OCI-LY3 (cell line): ENCODE measurements around the gene HESX1.
A peak's percentile ranks its signal among the peaks of the same experiment; 100 is the strongest.

Source experiments
- H2AFZ ChIP-seq: fragments of 200-600, 300-600 bp; shearing (Covaris generic); 2 replicates; pipeline ENCODE4 v1.6.0; 2014; ENCODE audit warnings: antibody characterized with exemption, low read depth, low read length
- H3K27ac ChIP-seq: fragments of 200-600, 300-600 bp; sonication (generic); 2 replicates; pipeline ENCODE4 v1.5.1; 2014; ENCODE audit warnings: mild to moderate bottlenecking, low read length, moderate library complexity, mixed read lengths
- H3K27me3 ChIP-seq: fragments of 200-600, 300-600 bp; sonication (generic); 2 replicates; pipeline ENCODE4 v1.6.1; 2014; ENCODE audit warnings: low read depth, low read length, mixed read lengths
- H3K36me3 ChIP-seq: fragments of 200-600, 300-600 bp; sonication (generic); replicated peaks from 2 replicates; pipeline ENCODE3; 2014; ENCODE audit warnings: low read depth, low read length, mixed read lengths
- H3K4me1 ChIP-seq: fragments of 300-600, 200-600 bp; sonication (generic); 2 replicates; pipeline ENCODE4 v1.6.1; 2014; ENCODE audit warnings: low read length, mixed read lengths
- H3K4me2 ChIP-seq: fragments of 200-600, 300-600 bp; sonication (generic); 2 replicates; pipeline ENCODE4 v1.6.1; 2014; ENCODE audit warnings: low read length, mixed read lengths
- H3K4me3 ChIP-seq: fragments of 300-600, 200-600 bp; sonication (generic); 2 replicates; pipeline ENCODE4 v1.5.1; 2014; ENCODE audit warnings: antibody characterized with exemption, mild to moderate bottlenecking, low read length, moderate library complexity
- H3K79me2 ChIP-seq: fragments of 300-600, 200-600 bp; shearing (Covaris generic); 2 replicates; pipeline ENCODE4 v1.6.1; 2014; ENCODE audit warnings: mild to moderate bottlenecking, low read length, mixed read lengths
- H3K9ac ChIP-seq: fragments of 300-600, 200-600 bp; shearing (Covaris generic); 2 replicates; pipeline ENCODE4 v1.6.0; 2014; ENCODE audit warnings: mild to moderate bottlenecking, low read length, moderate library complexity
- H3K9me3 ChIP-seq: fragments of 200-600, 300-600 bp; shearing (Covaris generic); 2 replicates; pipeline ENCODE4 v1.6.1; 2014; ENCODE audit warnings: low read length, mixed read lengths; ENCODE audit not compliant: insufficient read depth
- H4K20me1 ChIP-seq: fragments of 200-600, 300-600 bp; sonication (generic); 2 replicates; pipeline ENCODE4 v1.6.1; 2016; ENCODE audit warnings: low read length, mixed read lengths; ENCODE audit not compliant: insufficient read depth
- EZH2phosphoT487 ChIP-seq: fragments of 200-600 bp; shearing (Covaris generic); IDR thresholded peaks from 2 replicates; pipeline ENCODE4 v1.6.1; 2018; ENCODE audit warnings: antibody characterized with exemption, mixed run types, low read depth
- TF ChIP-seq, protein P1 (sequence below): fragments of 200-600, 300-600 bp; sonication (generic); IDR thresholded peaks from 2 replicates; pipeline ENCODE4 v1.5.1; 2014; ENCODE audit warnings: antibody characterized with exemption, low read length, low read depth

HESX1 gene

DNA sequence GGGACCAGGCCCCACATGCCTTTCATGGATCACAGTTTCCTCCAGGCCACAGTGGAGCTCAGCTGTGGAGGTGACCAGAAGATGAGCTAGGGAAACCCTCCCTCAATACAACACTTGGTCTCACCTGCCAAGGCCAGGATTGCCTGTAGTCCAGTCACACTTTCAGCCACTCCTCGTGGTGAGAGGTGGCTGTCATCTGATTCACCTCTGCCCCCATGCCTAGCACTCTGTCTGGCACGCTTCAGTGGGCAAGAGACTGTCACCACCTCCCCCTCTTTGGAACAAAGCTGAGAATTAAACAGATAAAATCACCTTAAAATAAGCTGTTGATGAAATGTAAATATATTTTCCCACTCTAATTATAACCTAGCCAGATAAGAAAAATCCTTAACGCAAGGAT lies 30.7 kb downstream of the HESX1 start:
- Histone ChIP-seq H3K4me2 (no peak overlapping the region), H3K9me3 (no peaks in the 10 kb centered on the region), H3K4me1 (peaks cover 16% of the 10 kb centered on the region), H4K20me1 (no peaks in the 10 kb centered on the region), H3K9ac (no peak overlapping the region), H2AFZ (no peak overlapping the region), H3K79me2 (no peaks in the 10 kb centered on the region), H3K27ac (no peak overlapping the region), H3K36me3 (no peaks in the 10 kb centered on the region), H3K4me3 (no peak overlapping the region), H3K27me3 (peaks cover 56% of the 10 kb centered on the region)
- TF ChIP-seq, protein P1, sequence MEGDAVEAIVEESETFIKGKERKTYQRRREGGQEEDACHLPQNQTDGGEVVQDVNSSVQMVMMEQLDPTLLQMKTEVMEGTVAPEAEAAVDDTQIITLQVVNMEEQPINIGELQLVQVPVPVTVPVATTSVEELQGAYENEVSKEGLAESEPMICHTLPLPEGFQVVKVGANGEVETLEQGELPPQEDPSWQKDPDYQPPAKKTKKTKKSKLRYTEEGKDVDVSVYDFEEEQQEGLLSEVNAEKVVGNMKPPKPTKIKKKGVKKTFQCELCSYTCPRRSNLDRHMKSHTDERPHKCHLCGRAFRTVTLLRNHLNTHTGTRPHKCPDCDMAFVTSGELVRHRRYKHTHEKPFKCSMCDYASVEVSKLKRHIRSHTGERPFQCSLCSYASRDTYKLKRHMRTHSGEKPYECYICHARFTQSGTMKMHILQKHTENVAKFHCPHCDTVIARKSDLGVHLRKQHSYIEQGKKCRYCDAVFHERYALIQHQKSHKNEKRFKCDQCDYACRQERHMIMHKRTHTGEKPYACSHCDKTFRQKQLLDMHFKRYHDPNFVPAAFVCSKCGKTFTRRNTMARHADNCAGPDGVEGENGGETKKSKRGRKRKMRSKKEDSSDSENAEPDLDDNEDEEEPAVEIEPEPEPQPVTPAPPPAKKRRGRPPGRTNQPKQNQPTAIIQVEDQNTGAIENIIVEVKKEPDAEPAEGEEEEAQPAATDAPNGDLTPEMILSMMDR = no peak
- TF ChIP-seq EZH2phosphoT487 = no peak

DNA sequence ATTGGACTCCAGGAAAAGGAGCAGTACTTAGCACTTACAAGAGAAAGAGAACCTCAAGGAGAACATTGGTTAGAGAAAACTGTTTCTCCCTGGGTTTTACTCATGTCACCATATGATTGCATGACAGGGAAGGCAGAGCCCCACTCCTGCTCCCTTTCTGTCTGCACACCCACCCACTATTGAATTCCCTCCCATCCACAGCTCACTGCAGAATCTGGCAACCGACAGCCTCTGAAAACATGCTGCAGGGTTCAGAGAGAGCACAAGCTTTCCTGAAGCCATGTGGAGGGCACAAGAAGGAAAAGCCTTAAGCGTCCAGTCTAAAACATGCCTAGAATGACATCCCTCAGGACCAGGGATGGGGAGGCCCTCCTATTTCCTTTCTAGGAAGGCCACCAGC lies 31.6 kb downstream of the HESX1 start:
- peaks cover 19% of the 10 kb centered on the region for H3K4me1 ChIP-seq
- H3K9me3 ChIP-seq = no peaks in the 10 kb centered on the region
- H3K27ac ChIP-seq = no peak overlapping the region
- H3K4me2 ChIP-seq = no peak overlapping the region
- H3K4me3 ChIP-seq = no peak overlapping the region
- no peaks in the 10 kb centered on the region for H3K79me2 ChIP-seq
- no peak overlapping the region for H3K9ac ChIP-seq
- TF ChIP-seq, protein P1 = no peak
- no peak for TF ChIP-seq EZH2phosphoT487
- no peak overlapping the region for H2AFZ ChIP-seq
- no peaks in the 10 kb centered on the region for H3K36me3 ChIP-seq
- peaks cover 60% of the 10 kb centered on the region for H3K27me3 ChIP-seq
- H4K20me1 ChIP-seq = no peaks in the 10 kb centered on the region

DNA sequence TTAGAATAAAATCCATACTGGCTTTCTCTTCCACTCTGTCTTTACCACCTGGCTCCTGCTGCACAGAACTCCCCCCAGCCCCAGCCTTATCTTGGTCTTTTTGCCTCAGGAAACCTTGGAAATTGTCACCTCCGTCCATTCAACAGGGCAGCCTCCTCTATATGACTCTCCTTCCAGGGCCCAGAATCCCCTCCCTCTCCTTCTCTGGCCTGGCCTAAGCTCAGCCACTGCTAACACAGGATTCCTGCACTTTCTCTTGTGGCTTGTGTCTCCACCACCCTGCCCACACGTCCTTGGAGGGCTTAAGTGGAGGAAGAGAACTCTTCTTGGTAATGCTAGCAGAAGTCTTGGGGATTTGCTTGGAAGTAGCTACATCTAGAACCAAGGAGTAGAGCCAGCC lies 33.1 kb downstream of the HESX1 start:
- no peak for TF ChIP-seq EZH2phosphoT487
- TF ChIP-seq, protein P1 = no peak
- H3K9me3 ChIP-seq = no peaks in the 10 kb centered on the region

DNA sequence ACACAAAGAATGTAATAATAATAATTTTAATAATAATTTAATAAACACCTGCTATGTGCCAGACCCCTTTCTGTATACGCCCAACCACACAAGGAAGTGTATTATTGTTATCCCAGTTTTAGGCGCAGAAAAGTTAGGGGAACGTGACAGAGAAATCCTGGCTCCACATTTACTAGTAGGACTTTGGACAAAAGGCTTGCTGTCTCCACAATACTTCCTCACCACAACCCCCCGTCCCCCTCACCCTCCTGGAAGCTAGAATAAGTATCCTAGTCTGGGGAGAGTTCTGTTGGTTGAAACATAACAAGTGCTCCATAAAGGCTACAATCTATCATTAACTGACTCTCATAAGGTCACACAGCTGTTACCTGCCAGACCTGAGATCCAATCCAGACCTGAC lies 34.1 kb downstream of the HESX1 start:
- no peaks in the 10 kb centered on the region for H3K36me3 ChIP-seq
- H3K4me1 ChIP-seq = peaks cover 17% of the 10 kb centered on the region
- no peaks in the 10 kb centered on the region for H3K79me2 ChIP-seq
- peak overlapping the region; percentile 86 for H3K4me2 ChIP-seq
- no peak overlapping the region for H3K27ac ChIP-seq
- TF ChIP-seq EZH2phosphoT487 = no peak
- TF ChIP-seq, protein P1 = no peak
- no peak overlapping the region for H3K9ac ChIP-seq
- no peaks in the 10 kb centered on the region for H4K20me1 ChIP-seq
- no peaks in the 10 kb centered on the region for H3K9me3 ChIP-seq
- peaks cover 75% of the 10 kb centered on the region for H3K27me3 ChIP-seq
- H3K4me3 ChIP-seq = peak overlapping the region; percentile 81
- 0 out of 2 replicates have a peak overlapping the region, but pooled peaks have one; percentile 28 for H2AFZ ChIP-seq

More for the DNA sequence above, 33.1 kb downstream of the HESX1 start:
- Histone ChIP-seq H3K4me3 (no peak overlapping the region), H3K9ac (no peak overlapping the region), H3K79me2 (no peaks in the 10 kb centered on the region), H2AFZ (no peak overlapping the region), H3K36me3 (no peaks in the 10 kb centered on the region), H3K4me1 (peaks cover 19% of the 10 kb centered on the region), H4K20me1 (no peaks in the 10 kb centered on the region), H3K27ac (no peak overlapping the region), H3K4me2 (no peak overlapping the region), H3K27me3 (peaks cover 73% of the 10 kb centered on the region)
